SK-N-SH (cell line): ENCODE measurements around the gene KCNC3. TPM values are rescaled to one million over a fixed set of nuclear protein-coding genes. Genes with fewer than 3 reads are reported as not detected.

Source experiments
- CTCF ChIA-PET: fragments of 300-600, 350-600 bp; formaldehyde crosslinking; extraction: SDS; loops from one replicate; lab custom pipeline; 2021; lab: Yijun Ruan, JAX
- POLR2A ChIA-PET: fragments of 350-600 bp; sonication (Branson Sonifier 250); formaldehyde crosslinking; extraction: SDS; loops from one replicate; lab custom pipeline; 2020; ENCODE audit warnings: antibody characterized with exemption, inconsistent platforms; lab: Yijun Ruan, JAX
- DNase-seq: peaks from one replicate; pipeline ENCODE4 v3.0.0; 2012
- H2AFZ ChIP-seq: fragments of 200-600 bp; sonication (generic); 2 replicates; pipeline ENCODE4 v1.8.1; 2016; ENCODE audit warnings: antibody characterized with exemption, mild to moderate bottlenecking, low read depth
- H3F3A ChIP-seq: fragments of 200-600 bp; sonication (generic); replicated peaks from 2 replicates; pipeline ENCODE3; 2016; ENCODE audit warnings: antibody characterized with exemption, mild to moderate bottlenecking; ENCODE audit not compliant: insufficient read depth
- H3K27ac ChIP-seq, 2 experiments: fragments of 200-500 bp in 1 of 2; fragments of 200-600 bp in 1 of 2; sonication (Bioruptor generic) in 1 of 2; sonication (generic), shearing (Covaris generic) in 1 of 2; 2 replicates each; pipeline versions ENCODE4 v1.5.1 to v1.6.1; 2014 to 2016; ENCODE audit warnings: low read depth in 2 of 2, inconsistent platforms in 1 of 2, low read length in 1 of 2, mild to moderate bottlenecking in 1 of 2, mixed read lengths in 1 of 2
- H3K27me3 ChIP-seq: fragments of 200-600 bp; sonication (generic), shearing (Covaris generic); 2 replicates; pipeline ENCODE4 v1.6.1; 2016; ENCODE audit warnings: mixed run types; ENCODE audit not compliant: insufficient read depth
- H3K36me3 ChIP-seq, 2 experiments: fragments of 200-500 bp in 1 of 2; fragments of 200-600 bp in 1 of 2; sonication (Bioruptor generic) in 1 of 2; sonication (generic) in 1 of 2; replicated peaks in 1 of 2; 2 replicates each; pipeline versions ENCODE3 to v1.5.1; 2014 to 2016; ENCODE audit warnings: low read length in 1 of 2, mild to moderate bottlenecking in 1 of 2; ENCODE audit not compliant: insufficient read depth in 2 of 2, control insufficient read depth in 1 of 2
- H3K4me1 ChIP-seq, 2 experiments: fragments of 200-500 bp in 1 of 2; fragments of 200-600 bp in 1 of 2; sonication (Bioruptor generic) in 1 of 2; sonication (generic), shearing (Covaris generic) in 1 of 2; 2 replicates each; pipeline versions ENCODE4 v1.5.1 to v1.6.1; 2014 to 2016; ENCODE audit warnings: low read depth in 1 of 2, low read length in 1 of 2, mixed run types in 1 of 2; ENCODE audit not compliant: insufficient read depth in 2 of 2, control insufficient read depth in 1 of 2
- H3K4me2 ChIP-seq: fragments of 200-600 bp; sonication (generic), shearing (Covaris generic); 2 replicates; pipeline ENCODE4 v1.6.1; 2017; ENCODE audit warnings: mixed run types
- H3K4me3 ChIP-seq, 2 experiments: fragments of 200-500 bp in 1 of 2; fragments of 200-600 bp in 1 of 2; sonication (Bioruptor generic) in 1 of 2; sonication (generic), shearing (Covaris generic) in 1 of 2; 2 replicates each; pipeline versions ENCODE4 v1.5.1 to v1.8.1; 2014 to 2016; ENCODE audit warnings: low read depth in 2 of 2, inconsistent platforms in 1 of 2, low read length in 1 of 2, mild to moderate bottlenecking in 1 of 2, mixed read lengths in 1 of 2, moderate library complexity in 1 of 2
- H3K79me2 ChIP-seq: fragments of 200-600 bp; sonication (generic); 2 replicates; pipeline ENCODE4 v1.8.1; 2017; ENCODE audit warnings: mild to moderate bottlenecking; ENCODE audit not compliant: insufficient read depth
- H3K9ac ChIP-seq: fragments of 200-600 bp; sonication (generic); 2 replicates; pipeline ENCODE4 v1.6.1; 2017; ENCODE audit warnings: mixed run types
- H3K9me2 ChIP-seq: fragments of 200-600 bp; sonication (generic); 2 replicates; pipeline ENCODE4 v1.6.1; 2017; ENCODE audit warnings: mixed run types
- H3K9me3 ChIP-seq: fragments of 200-600 bp; sonication (generic); 2 replicates; pipeline ENCODE4 v1.6.1; 2017; ENCODE audit warnings: mixed run types, mild to moderate bottlenecking, moderate library complexity
- H4K20me1 ChIP-seq: fragments of 200-600 bp; sonication (generic); 2 replicates; pipeline ENCODE4 v1.6.1; 2017; ENCODE audit warnings: mild to moderate bottlenecking, mixed run types; ENCODE audit not compliant: insufficient read depth
- CHD2 ChIP-seq: fragments of 150-350 bp; IDR thresholded peaks from 2 replicates; pipeline ENCODE4 v1.6.1; 2018; ENCODE audit warnings: low read length; ENCODE audit not compliant: partially characterized antibody
- ELF1 ChIP-seq: IDR thresholded peaks from 2 replicates; pipeline ENCODE4 v1.4.0; 2012
- EZH2phosphoT487 ChIP-seq: fragments of 200-600 bp; sonication (generic); IDR thresholded peaks from 2 replicates; pipeline ENCODE4 v1.6.1; 2017; ENCODE audit warnings: low read depth, mixed run types, mild to moderate bottlenecking, antibody characterized with exemption, moderate library complexity, borderline replicate concordance
- FOSL2 ChIP-seq: IDR thresholded peaks from 2 replicates; pipeline ENCODE4 v1.4.0; 2012; ENCODE audit warnings: low read depth, mild to moderate bottlenecking, moderate library complexity, borderline replicate concordance
- FOXJ3 ChIP-seq: sonication (generic); formaldehyde crosslinking; IDR thresholded peaks from 2 replicates; pipeline ENCODE4 v1.5.1; 2020; ENCODE audit warnings: mild to moderate bottlenecking, missing genetic modification reagents
- GABPA ChIP-seq: IDR thresholded peaks from 2 replicates; pipeline ENCODE4 v1.4.0; 2012; ENCODE audit warnings: low read depth, mild to moderate bottlenecking
- GATA2 ChIP-seq: sonication (generic); formaldehyde crosslinking; IDR thresholded peaks from 2 replicates; pipeline ENCODE4 v1.5.0; 2020; ENCODE audit warnings: mild to moderate bottlenecking, missing genetic modification reagents
- MEF2A ChIP-seq: IDR thresholded peaks from 2 replicates; pipeline ENCODE4 v1.4.0; 2012; ENCODE audit warnings: low read depth, borderline replicate concordance
- MXI1 ChIP-seq: IDR thresholded peaks from 2 replicates; pipeline ENCODE4 v1.6.1; 2012; ENCODE audit warnings: mild to moderate bottlenecking, low read depth, low read length, improper control_type of control experiment
- RCOR1 ChIP-seq: fragments of 150-350 bp; IDR thresholded peaks from 2 replicates; pipeline ENCODE4 v1.6.1; 2017; ENCODE audit warnings: antibody characterized with exemption, low read length
- RFX5 ChIP-seq: IDR thresholded peaks from 2 replicates; pipeline ENCODE4 v1.6.1; 2012; ENCODE audit warnings: mild to moderate bottlenecking, improper control_type of control experiment, low read length
- TAF1 ChIP-seq: IDR thresholded peaks from 2 replicates; pipeline ENCODE4 v1.6.1; 2012; ENCODE audit warnings: low read depth, mild to moderate bottlenecking, low read length, moderate library complexity, borderline replicate concordance
- TCF12 ChIP-seq: IDR thresholded peaks from 2 replicates; pipeline ENCODE4 v1.4.0; 2012
- WGBS: methylation state at CpG from one replicate; pipeline ENCODE4 v1.1.6; 2017; ENCODE audit warnings: low lambda C conversion rate; 5-methylcytosine and 5-hydroxymethylcytosine counted together
- polyA plus RNA-seq, 3 experiments: library from polyadenylated mRNA; depleted of rRNA; stranded (reverse); fragments of >200 nt; gene quantifications; 2 replicates each; pipeline ENCODE4 v1.2.3, GENCODE V29; 2012
- TF ChIP-seq, protein P1 (sequence below): IDR thresholded peaks from 2 replicates; pipeline ENCODE4 v1.4.0; 2012; ENCODE audit warnings: low read depth
- TF ChIP-seq, protein P2 (sequence below): IDR thresholded peaks from 2 replicates; pipeline ENCODE4 v1.4.0; 2012; ENCODE audit warnings: low read depth, borderline replicate concordance
- TF ChIP-seq, protein P3 (sequence below): fragments of 150-350 bp; IDR thresholded peaks from 2 replicates; pipeline ENCODE4 v1.6.1; 2016; ENCODE audit warnings: mild to moderate bottlenecking, low read depth, low read length

KCNC3 gene
- polyA plus RNA-seq, 1 of the 3 experiments (the other 2 are of a cell fraction): 0.30 TPM

DNA sequence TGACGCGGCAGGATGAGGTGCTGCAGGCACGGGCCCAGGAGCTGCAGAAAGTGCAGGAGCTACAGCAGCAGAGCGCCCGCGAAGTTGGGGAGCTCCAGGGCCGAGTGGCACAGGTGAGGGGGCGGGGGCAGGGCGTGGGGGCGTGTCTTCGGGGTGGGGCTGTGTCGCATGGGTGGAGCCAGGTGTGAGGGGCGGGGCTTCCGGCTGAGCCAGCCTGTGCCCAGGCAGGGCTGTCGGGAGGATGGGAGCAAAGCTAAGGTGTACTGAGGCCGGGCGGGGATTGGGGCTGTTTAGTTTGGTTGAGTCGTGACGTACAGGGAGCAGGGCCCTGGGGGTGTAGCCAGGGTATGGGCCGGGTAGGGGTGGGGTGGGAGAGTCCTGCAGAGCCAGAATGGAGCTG is 62.3 kb downstream of the KCNC3 start:
- Histone ChIP-seq H3K4me3 (no peak overlapping the region), H2AFZ (no peak overlapping the region), H3K27ac (no peak overlapping the region), H3K79me2 (no peaks in the 10 kb centered on the region), H3K36me3 (no peaks in the 10 kb centered on the region), H3F3A (no peaks in the 10 kb centered on the region), H3K27me3 (peaks cover 54% of the 10 kb centered on the region), H3K9ac (no peak overlapping the region), H3K4me1 (no peaks in the 10 kb centered on the region), H3K4me2 (no peak overlapping the region), H3K9me2 (no peaks in the 10 kb centered on the region), H4K20me1 (no peaks in the 10 kb centered on the region), H3K9me3 (no peaks in the 10 kb centered on the region)
- no peak for TF ChIP-seq EZH2phosphoT487
- no peak for TF ChIP-seq ELF1
- no peak for TF ChIP-seq FOSL2
- TF ChIP-seq CHD2: no peak
- TF ChIP-seq RCOR1: no peak
- TF ChIP-seq, protein P1, sequence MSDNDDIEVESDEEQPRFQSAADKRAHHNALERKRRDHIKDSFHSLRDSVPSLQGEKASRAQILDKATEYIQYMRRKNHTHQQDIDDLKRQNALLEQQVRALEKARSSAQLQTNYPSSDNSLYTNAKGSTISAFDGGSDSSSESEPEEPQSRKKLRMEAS: no peak
- no peak for TF ChIP-seq MEF2A
- ChIA-PET CTCF (interaction anchor here (1.0 to 2.0 kb wide), 3 partner anchors 9 to 62 kb away, joined by 3 to 12 read pairs (median 4); partner anchors contain the start of gene KCNC3), POLR2A (no interaction called here)
- WGBS: 5% methylated on average over 15 of the region's 20 CpGs
- DNase-seq: peak; percentile 50

DNA sequence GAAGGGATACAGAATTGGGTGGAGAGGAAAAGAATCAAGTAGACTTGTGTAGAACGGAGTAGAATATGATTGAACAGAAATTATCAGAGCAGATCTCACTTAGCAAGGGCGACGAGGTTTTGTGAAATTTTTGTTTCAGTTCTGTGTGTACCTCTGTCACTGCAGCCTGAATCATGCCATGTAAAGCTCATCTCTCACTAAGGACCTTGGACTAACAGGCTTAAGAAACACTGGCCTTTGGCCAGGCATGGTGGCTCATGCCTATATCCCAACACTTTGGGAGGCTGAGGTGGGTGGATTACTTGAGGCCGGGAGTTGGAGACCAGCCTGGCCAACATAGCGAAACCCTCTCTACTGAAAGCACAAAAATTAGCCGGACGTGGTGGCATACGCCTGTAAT is 63.1 kb downstream of the KCNC3 start:
- Histone ChIP-seq H4K20me1 (no peaks in the 10 kb centered on the region), H3K9ac (no peak overlapping the region), H3F3A (no peaks in the 10 kb centered on the region)

More for the DNA sequence above, 63.1 kb downstream of the KCNC3 start:
- Histone ChIP-seq H3K4me2 (no peak overlapping the region), H2AFZ (no peak overlapping the region), H3K4me3 (no peak overlapping the region), H3K79me2 (no peaks in the 10 kb centered on the region), H3K27ac (no peak overlapping the region), H3K4me1 (no peaks in the 10 kb centered on the region), H3K9me3 (no peaks in the 10 kb centered on the region), H3K36me3 (no peaks in the 10 kb centered on the region), H3K9me2 (no peaks in the 10 kb centered on the region), H3K27me3 (peaks cover 46% of the 10 kb centered on the region)
- TF ChIP-seq RFX5: no peak
- no peak for TF ChIP-seq TAF1
- TF ChIP-seq, protein P1: no peak
- TF ChIP-seq GATA2 (CRISPR knock-in tag): no peak
- TF ChIP-seq, protein P2, sequence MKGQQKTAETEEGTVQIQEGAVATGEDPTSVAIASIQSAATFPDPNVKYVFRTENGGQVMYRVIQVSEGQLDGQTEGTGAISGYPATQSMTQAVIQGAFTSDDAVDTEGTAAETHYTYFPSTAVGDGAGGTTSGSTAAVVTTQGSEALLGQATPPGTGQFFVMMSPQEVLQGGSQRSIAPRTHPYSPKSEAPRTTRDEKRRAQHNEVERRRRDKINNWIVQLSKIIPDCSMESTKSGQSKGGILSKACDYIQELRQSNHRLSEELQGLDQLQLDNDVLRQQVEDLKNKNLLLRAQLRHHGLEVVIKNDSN: no peak
- TF ChIP-seq, protein P3, sequence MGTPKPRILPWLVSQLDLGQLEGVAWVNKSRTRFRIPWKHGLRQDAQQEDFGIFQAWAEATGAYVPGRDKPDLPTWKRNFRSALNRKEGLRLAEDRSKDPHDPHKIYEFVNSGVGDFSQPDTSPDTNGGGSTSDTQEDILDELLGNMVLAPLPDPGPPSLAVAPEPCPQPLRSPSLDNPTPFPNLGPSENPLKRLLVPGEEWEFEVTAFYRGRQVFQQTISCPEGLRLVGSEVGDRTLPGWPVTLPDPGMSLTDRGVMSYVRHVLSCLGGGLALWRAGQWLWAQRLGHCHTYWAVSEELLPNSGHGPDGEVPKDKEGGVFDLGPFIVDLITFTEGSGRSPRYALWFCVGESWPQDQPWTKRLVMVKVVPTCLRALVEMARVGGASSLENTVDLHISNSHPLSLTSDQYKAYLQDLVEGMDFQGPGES: no peak
- no peak for TF ChIP-seq CHD2
- no peak for TF ChIP-seq TCF12
- TF ChIP-seq GABPA: no peak
- TF ChIP-seq ELF1: no peak
- TF ChIP-seq MXI1: no peak
- TF ChIP-seq FOXJ3 (CRISPR knock-in tag): no peak
- TF ChIP-seq FOSL2: no peak
- ChIA-PET CTCF (interaction anchor here (2.1 kb wide), 1 partner anchor 14 kb away, joined by 8 read pairs; no protein-coding TSS in a partner anchor), POLR2A (no interaction called here)
- no peak for DNase-seq
- 41% methylated on average over 8 of the region's 8 CpGs for WGBS
